ENCODE data around the gene PHAX.
"Not testable (repeated sequence)": the region's sequence is repeated elsewhere in the genome, so short reads cannot be mapped to it uniquely, and the experiment has no call there.

The PHAX gene

GRCh38 chr5:126600631-126601511 lies at the start of gene PHAX:
Gene PHAX, plus strand, starts transcription at chr5:126600947. Its CDS starts 16 bp downstream, at chr5:126600963.
- peak; percentile 67 for DNase-seq (ENCODE audit: low spot score)

DNA sequence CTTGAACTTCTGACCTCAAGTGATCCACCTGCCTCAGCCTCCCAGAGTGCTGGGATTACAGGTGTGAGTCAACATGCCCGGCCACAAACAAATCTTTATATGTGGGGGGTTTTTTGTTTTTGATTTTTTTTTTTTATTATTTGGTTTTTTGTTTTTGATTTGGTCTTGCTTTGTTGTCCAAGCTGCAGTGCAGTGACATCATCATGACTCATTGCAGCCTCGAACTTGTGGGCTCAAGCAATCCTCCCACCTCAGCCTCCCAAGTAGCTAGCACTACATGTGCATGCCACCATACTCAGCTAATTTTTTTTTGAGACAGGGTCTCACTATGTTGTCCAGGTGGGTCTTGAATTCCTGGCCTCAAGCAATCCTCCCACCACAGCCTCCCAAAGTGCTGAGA lies 48.1 kb upstream of the PHAX start:
- no peak for DNase-seq (ENCODE audit: low spot score)

DNA sequence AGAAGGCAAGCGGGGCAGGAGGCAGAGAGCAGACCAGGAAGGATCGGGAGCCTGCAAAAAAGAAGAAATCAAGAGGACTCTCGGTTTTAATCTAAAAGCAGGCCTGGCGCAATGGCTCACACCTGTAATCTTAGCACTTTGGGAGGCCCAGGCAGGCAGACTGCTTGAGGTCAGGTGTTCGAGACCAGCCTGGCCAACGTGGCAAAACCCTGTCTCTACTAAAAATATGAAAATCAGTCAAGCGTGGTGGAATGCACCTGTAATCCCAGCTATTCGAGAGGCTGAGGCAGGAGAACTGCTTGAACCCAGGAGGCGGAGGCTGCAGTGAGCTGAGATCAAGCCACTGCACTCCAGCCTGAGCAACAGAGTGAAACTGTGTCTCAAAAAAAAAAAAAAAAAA lies 45.6 kb upstream of the PHAX start:
- not testable (repeated sequence) for DNase-seq (ENCODE audit: low spot score)

DNA sequence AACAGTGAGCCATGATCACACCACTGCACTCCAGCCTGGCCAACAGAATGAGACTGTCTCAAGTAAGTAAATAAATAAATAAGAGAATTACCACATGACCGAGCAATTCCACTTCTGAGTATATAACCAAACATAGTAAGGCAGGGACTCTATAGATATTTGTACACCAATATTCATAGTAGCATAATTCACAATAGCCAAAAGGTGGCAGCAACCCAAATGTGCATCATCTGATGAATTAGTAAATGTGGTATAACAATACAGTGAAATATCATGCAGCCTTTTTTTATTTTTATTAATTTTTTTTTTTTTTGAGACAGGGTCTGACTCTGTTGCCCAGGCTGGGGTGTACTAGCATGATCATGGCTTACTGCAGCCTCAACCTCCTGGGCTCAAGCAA lies 38.8 kb upstream of the PHAX start:
- DNase-seq (ENCODE audit: low spot score) = no peak

GRCh38 chr5:126562823-126563222 lies 37.9 kb upstream of the PHAX start:
- no peak for DNase-seq (ENCODE audit: low spot score)

- no peak for DNase-seq (ENCODE audit: low spot score)
Observed at GRCh38 chr5:126568206-126568755, 32.5 kb upstream of the PHAX start.

GRCh38 chr5:126575644-126576043 lies 25.1 kb upstream of the PHAX start:
- DNase-seq (ENCODE audit: low spot score) = no peak

- no peak for DNase-seq (ENCODE audit: low spot score)
Observed at GRCh38 chr5:126576974-126577373, 23.8 kb upstream of the PHAX start.

DNA sequence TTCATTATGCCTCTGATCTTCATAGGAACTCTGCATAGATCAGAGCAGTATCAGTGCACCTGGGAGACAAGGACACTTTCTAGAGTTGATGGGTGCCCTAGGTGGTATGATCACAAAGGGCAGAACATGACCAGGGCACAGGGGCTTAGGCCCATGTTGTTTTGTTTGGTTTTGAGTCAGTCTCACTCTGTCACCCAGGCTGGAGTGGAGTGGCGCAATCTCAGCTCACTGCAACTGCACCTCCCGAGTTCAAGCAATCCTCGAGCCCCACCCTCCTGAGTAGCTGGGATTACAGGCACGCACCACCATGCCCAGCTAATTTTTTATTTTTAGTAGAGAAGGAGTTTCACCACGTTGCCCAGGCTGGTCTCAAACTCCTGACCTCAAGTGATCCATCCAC lies 23.3 kb upstream of the PHAX start:
- DNase-seq (ENCODE audit: low spot score) = no peak

GRCh38 chr5:126579716-126580115 lies 21.0 kb upstream of the PHAX start:
- DNase-seq (ENCODE audit: low spot score) = no peak

DNA sequence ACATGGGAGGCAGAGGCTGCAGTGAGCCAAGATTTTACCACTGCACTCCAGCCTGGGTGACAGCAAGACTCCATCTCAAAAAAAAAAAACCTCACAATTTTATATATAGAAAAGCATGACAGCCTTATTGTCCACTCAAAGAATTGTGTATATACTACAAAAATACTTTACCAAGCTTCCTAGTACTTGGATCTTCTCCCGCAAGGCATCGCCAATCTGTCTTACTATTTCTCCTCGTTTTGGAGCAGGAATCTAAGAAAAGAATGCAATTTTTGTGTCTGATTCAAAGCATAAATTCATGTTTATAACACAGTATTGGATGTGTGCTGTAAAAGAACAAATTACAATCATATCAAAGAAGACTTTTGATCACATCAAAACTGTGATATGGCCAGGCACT lies 17.0 kb upstream of the PHAX start:
- no peak for DNase-seq (ENCODE audit: low spot score)

DNA sequence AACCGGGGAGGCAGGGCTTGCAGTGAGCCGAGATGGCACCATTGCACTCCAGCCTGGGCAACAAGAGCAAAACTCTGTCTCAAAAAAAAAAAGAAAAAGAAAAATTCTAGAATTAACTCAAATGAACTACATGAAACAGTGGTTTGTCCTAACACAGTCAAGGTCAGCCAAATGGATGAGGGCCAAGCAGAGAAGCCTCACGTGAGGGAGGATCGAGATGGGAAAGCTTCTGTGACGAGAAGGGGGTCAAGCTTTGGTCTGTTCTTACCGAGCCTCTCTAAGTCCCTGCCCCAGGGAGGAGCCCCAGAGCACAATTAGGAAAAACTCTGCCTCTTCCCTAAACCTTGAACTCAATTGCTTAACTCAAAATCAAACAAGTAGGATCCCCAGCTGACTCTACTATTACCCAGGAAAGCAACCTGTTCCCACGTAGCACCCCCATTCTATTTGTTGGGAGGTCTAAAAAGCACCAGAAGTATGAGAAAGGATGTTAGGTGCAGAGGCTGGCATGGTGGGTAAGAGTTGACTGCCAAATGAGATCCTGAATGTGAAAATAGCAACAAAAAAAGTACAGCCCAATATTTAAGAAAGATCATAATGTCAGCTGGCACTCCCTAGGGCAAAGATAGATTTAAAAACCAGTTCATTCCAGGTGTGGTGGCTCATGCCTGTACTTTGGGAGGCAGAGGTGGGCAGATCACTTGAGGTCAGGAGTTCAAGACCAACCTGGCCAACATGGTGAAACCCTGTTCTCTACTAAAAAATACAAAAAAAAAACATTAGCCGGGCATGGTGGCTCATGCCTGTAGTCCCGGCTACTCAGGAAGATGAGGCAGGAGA lies 13.0 kb upstream of the PHAX start:
- no peak for DNase-seq (ENCODE audit: low spot score)

DNA sequence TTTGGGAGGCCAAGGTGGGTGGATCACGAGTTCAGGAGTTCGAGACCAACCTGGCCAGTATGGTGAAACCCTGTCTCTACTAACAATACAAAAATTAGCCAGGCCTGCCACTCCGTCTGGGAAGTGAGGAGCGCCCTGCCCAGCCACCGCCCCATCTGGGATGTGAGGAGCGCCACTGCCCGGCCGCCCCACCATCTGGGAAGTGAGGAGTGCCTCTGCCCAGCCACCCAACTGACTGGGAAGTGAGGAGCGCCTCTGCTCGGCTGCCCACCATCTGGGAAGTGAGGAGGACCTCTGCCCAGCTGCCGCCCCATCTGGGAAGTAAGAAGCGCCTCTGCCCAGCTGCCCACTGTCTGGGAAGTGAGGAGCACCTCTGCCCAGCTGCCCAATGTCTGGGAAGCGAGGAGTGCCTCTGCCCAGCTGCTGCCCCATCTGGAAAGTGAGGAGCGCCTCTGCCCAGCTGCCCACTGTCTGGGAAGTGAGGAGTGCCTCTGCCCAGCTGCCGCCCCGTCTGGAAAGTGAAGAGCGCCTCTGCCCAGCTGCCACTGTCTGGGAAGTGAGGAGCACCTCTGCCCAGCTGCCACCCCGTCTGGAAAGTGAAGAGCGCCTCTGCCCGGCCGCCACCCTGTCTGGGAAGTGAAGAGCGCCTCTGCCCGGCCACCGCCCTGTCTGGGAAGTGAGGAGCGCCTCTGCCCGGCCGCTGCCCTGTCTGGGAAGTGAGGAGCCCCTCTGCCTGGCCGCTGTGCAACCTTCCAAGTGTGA lies 11.0 kb upstream of the PHAX start:
- no peak for DNase-seq (ENCODE audit: low spot score)

DNA sequence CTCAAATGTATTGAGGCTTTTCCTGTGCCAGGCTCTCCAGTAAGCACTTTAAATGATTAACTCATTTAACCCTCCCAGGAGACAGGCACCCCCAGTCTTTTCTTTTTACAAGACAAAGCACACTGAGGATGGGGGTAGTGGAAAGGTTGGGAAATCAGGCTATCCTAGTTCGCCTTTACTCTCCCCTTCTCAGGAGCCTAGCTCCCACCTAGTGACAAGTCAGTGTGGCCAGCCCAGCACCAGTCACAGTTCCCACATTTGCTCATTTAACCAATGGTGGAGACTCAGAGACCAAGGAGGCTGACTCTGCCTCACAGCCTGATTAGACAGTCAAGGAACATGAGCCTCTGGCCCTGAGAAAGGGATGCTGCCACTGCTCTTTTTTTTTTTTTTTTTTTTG lies 9.2 kb upstream of the PHAX start:
- DNase-seq (ENCODE audit: low spot score) = no peak

DNA sequence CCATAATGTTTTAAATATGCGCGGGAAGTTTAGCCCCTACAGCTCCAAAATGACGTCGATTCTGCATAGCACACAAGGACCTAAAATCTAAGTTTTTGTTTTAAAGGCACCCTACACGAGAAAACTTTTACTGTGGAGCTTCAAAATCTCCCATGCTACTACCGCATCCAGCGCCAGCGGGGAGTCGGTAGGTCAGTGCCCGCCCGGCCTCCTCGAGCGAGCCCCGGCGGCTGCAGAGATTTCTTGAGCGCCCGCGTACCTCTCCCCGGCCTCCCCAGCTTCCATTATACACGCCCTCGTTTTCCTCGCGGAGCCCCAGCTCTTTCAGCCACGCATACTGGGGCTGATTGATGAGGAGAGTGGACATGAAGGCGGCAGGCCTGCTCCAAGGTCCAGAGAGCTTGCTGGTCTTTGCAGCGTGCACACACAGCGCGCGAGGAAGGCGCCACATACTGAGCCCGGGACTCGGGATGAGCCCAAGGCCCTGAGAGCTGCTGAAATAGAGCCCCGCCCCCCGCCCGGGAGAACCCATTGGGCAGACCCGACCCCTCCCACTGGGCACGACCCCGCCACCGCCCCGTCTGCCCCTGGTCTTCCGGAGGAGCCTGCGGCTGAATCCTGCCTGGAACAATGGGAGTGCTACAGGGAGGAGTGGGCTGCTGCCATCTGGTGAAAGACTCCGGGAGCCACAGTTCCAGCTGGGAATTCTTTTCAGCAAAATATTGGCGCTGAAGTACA lies 5.8 kb upstream of the PHAX start, which contains the start of gene ALDH7A1:
TSS of gene ALDH7A1 (minus strand) at position 472 of the 738 bp plus-strand sequence. CDS start at position 451, 21 bp downstream.
- peak; percentile 37 for DNase-seq (ENCODE audit: low spot score)

GRCh38 chr5:126595486-126596083 lies 5.2 kb upstream of the PHAX start:
- DNase-seq (ENCODE audit: low spot score) = no peak

GRCh38 chr5:126597156-126597555 lies 3.6 kb upstream of the PHAX start:
- no peak for DNase-seq (ENCODE audit: low spot score)

- DNase-seq (ENCODE audit: low spot score) = no peak
Observed at GRCh38 chr5:126599499-126599898, 1.2 kb upstream of the PHAX start.

- DNase-seq (ENCODE audit: low spot score) = not testable (repeated sequence)
Observed at GRCh38 chr5:126599971-126600630, 646 bp upstream of the PHAX start.

GRCh38 chr5:126603402-126603991 lies 2.8 kb downstream of the PHAX start:
- DNase-seq (ENCODE audit: low spot score) = no peak
